ENCODE results near the gene ITGA2B. TPM values are rescaled to one million over a fixed set of nuclear protein-coding genes. Genes with fewer than 3 reads are reported as not detected.

Gene ITGA2B
- total and polyA plus RNA-seq, 2 of the 13 experiments (the other 11 are each of a cell fraction or from before 2014, with no cell fraction given): 0.38 to 1.1 TPM

DNA sequence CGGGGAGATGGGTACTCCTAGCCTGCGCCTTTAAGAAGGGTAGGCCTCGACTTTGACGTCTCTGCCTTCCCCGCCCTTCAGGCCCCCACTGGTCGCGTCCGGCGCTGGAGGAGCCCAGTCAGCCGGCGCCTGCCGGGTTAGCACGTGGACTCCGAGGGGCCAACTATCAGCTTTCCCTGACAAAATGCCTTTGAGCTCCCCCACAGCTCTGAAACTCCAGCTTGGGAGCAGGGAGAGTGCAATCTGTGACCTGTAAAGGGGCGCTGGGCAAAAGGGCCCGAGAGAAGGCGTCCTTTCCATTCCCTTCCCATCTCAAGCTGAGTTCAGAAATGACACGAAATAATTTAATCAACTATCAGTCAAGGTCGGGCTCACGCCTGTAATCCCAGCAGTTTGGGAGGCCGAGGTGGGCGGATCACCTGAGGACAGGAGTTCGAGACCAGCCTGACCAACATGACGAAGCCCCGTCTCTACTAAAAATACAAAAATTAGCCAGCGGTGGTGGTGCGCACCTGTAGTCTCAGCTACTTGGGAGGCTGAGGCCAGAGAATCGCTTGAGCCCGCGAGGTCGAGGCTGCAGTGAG is 62.5 kb downstream of the ITGA2B start (continued):
- TF ChIP-seq, protein P1, sequence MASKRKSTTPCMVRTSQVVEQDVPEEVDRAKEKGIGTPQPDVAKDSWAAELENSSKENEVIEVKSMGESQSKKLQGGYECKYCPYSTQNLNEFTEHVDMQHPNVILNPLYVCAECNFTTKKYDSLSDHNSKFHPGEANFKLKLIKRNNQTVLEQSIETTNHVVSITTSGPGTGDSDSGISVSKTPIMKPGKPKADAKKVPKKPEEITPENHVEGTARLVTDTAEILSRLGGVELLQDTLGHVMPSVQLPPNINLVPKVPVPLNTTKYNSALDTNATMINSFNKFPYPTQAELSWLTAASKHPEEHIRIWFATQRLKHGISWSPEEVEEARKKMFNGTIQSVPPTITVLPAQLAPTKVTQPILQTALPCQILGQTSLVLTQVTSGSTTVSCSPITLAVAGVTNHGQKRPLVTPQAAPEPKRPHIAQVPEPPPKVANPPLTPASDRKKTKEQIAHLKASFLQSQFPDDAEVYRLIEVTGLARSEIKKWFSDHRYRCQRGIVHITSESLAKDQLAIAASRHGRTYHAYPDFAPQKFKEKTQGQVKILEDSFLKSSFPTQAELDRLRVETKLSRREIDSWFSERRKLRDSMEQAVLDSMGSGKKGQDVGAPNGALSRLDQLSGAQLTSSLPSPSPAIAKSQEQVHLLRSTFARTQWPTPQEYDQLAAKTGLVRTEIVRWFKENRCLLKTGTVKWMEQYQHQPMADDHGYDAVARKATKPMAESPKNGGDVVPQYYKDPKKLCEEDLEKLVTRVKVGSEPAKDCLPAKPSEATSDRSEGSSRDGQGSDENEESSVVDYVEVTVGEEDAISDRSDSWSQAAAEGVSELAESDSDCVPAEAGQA (IDR thresholded peaks at IDR 0.05; ENCODE audit: low read depth): 0 out of 2 replicates have a peak, but pooled peaks have one; percentile 62
- TF ChIP-seq, protein P1 (CRISPR knock-in tag; IDR thresholded peaks at IDR 0.05; ENCODE audit: borderline replicate concordance): no peak
- TF ChIP-seq, protein P2, sequence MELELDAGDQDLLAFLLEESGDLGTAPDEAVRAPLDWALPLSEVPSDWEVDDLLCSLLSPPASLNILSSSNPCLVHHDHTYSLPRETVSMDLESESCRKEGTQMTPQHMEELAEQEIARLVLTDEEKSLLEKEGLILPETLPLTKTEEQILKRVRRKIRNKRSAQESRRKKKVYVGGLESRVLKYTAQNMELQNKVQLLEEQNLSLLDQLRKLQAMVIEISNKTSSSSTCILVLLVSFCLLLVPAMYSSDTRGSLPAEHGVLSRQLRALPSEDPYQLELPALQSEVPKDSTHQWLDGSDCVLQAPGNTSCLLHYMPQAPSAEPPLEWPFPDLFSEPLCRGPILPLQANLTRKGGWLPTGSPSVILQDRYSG (CRISPR knock-in tag; IDR thresholded peaks at IDR 0.05): no peak
- TF ChIP-seq ZBTB21 (CRISPR knock-in tag; IDR thresholded peaks at IDR 0.05): peak; percentile 31; the same call in 1 of the 2 replicates
- no peak for TF ChIP-seq ZNF224 (CRISPR knock-in tag; IDR thresholded peaks at IDR 0.05)
- TF ChIP-seq TFDP2 (CRISPR knock-in tag; IDR thresholded peaks at IDR 0.05): peak; percentile 43; the same call in 1 of the 2 replicates
- TF ChIP-seq ZNF580 (CRISPR knock-in tag; IDR thresholded peaks at IDR 0.05; ENCODE audit: borderline replicate concordance, low read depth): peak; percentile 89
- TF ChIP-seq MEIS2 (CRISPR knock-in tag; IDR thresholded peaks at IDR 0.05): peak; percentile 55; the same call in 1 of the 2 replicates
- TF ChIP-seq ZSCAN9 (CRISPR knock-in tag; IDR thresholded peaks at IDR 0.05; ENCODE audit: borderline replicate concordance): 0 out of 2 replicates have a peak, but pooled peaks have one; percentile 34
- 0 out of 2 replicates have a peak, but pooled peaks have one; percentile 27 for TF ChIP-seq MIER2 (CRISPR knock-in tag; IDR thresholded peaks at IDR 0.05)
- peak; percentile 76 for TF ChIP-seq NFYC (CRISPR knock-in tag; IDR thresholded peaks at IDR 0.05)
- no peak for TF ChIP-seq DNMT3B (CRISPR knock-in tag; conservative IDR thresholded peaks at IDR 0.05)
- TF ChIP-seq PATZ1 (CRISPR knock-in tag; IDR thresholded peaks at IDR 0.05): peak; percentile 95
- no peak for TF ChIP-seq MBD4 (IDR thresholded peaks at IDR 0.05; ENCODE audit: borderline replicate concordance, low read length)
- TF ChIP-seq SAP130 (CRISPR knock-in tag; IDR thresholded peaks at IDR 0.05; ENCODE audit: low read depth): peak; percentile 98
- no peak for TF ChIP-seq ZNF720 (CRISPR knock-in tag; IDR thresholded peaks at IDR 0.05)
- peak; percentile 79 for TF ChIP-seq MEF2D (CRISPR knock-in tag; IDR thresholded peaks at IDR 0.05)
- TF ChIP-seq AGO1 (IDR thresholded peaks at IDR 0.05; ENCODE audit: low read depth, low read length, poor library complexity, severe bottlenecking): peak; percentile 28
- peak; percentile 82; the same call in 1 of the 2 replicates for TF ChIP-seq TBX2 (CRISPR knock-in tag; IDR thresholded peaks at IDR 0.05; ENCODE audit: borderline replicate concordance)
- TF ChIP-seq ZKSCAN1 (IDR thresholded peaks at IDR 0.05; ENCODE audit: low read length): no peak
- peak; percentile 45; the same call in 1 of the 2 replicates for TF ChIP-seq HCFC1 (IDR thresholded peaks at IDR 0.05; ENCODE audit: low read depth, low read length)
- no peak for TF ChIP-seq FOXK2 (IDR thresholded peaks at IDR 0.05)
